Stimulated activated CD8-positive, alpha-beta memory T cell treated with anti-CD3 and anti-CD28 coated beads, Interleukin-7, amount 100 ng/mL, for 4 hours (primary cell): Measurements from ENCODE around the gene PLEKHJ1.
"Not testable (repeated sequence)": the region's sequence is repeated elsewhere in the genome, so short reads cannot be mapped to it uniquely, and the experiment has no call there.

Source experiments
- DNase-seq, 2 donors: peaks; one replicate each; pipeline ENCODE4 v3.0.0-alpha.2; 2020; ENCODE audit warnings: low read depth in 2 of 2

Gene PLEKHJ1

DNA sequence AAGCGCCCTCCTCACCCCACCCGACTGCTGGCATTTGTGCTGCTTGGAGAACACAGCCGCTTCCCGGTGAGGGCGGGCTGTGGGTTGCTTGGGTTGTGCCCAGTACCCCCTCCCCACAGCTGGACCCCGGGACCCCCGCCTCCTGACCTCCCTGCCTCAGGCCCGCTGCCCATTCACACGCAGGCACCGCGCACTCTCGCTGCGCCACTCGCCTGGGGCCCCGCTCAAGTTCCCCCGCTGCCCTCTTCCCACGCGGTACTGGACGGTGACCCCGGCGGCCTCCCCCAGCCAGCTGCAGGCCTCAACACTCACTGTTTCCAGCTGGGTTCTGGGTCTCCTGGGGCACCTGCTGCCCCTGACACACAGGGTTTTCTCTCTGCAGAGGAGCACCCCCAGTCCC, 16.4 kb downstream of the PLEKHJ1 start:
- DNase-seq = no peak

DNA sequence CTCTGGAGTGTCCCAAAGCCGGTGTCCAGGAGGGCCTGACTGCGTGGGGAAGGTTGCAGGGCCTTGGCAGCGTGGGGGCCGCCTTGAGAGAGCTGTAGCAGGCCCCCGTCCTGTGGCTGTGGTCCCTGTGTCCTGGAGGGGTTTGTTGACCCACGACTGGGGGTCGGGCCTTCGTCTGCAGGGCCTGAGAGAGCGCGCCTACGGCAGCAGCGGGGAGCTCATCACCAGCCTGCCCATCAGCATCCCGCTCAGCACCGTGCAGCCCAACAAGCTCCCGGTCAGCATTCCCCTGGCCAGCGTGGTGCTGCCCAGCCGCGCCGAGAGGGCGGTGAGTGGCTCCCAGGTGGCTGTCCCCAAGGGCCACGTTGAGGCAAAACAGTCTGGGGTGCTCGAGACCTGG, 18.5 kb downstream of the PLEKHJ1 start:
- DNase-seq = no peak

DNA sequence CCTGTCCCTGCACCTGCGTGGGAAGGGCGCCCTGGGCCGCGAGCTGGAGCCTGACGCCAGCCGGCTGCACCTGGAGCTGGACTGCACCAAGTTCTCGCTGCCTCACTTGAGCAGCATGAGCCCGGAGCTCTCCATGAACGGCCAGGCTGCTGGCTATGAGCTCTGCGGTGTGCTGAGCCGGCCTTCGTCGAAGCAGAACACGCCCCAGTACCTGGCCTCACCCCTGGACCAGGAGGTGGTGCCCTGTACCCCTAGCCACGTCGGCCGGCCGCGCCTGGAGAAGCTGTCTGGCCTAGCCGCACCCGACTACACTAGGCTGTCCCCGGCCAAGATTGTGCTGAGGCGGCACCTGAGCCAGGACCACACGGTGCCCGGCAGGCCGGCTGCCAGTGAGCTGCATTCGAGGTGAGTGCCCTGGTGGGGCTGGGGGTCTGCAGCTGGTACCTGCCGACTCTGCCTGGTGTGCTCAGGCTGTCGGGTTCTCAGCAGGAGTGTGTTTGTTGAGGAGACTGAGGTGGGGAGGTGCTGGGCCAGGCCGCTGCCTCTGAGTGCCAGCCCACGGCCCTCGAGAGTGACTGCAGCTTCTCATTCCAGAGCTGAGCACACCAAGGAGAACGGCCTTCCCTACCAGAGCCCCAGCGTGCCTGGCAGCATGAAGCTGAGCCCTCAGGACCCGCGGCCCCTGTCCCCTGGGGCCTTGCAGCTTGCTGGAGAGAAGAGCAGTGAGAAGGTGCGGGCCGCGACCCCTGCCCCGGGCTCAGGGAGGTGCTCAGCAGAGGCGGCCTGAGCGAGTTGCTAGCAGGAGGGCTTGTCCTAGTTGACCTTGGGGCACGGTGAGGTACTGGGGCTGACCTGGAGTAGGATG, 19.5 kb downstream of the PLEKHJ1 start:
- DNase-seq = no peak

DNA sequence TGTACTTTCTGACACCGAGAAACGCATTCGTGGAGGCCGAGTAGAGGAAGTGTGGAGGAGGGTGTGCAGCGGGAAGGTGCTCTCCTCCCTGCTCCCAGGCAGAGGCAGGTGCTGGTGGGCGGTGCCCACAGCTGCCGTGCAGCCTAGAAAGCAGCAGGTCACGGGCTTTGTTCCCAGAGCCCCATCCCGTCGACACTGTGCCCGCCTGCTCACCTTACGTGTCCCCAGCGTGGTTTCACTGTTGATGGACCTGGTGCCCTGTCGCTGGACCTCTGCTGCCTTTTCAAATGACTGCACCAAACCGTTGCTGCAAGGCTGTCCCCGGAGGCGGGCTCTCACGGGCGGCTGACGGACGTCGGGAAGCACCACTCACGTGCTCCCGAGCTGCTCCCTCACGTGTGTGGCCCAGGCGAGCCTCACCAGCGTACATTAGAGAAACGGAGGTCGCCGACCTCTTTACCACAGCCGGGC, 20.8 kb downstream of the PLEKHJ1 start:
- no peak for DNase-seq

DNA sequence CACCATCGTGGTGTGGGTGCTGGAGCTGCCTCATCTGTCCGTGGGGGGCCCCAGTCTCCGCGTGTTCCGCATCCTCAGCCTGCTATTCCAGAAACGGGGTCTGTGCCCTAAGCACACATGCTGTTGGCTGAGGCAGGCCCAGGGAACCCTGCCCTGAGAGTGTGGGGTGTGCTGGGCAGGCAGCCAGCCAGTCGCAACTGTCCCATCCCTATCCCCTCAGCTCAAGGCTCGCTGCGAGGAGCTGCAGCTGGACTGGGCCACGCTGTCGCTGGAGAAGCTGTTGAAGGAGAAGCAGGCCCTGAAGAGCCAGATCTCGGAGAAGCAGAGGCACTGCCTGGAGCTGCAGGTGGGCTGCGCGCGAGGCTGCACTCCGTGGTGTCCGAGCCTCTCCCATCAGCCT, 21.9 kb downstream of the PLEKHJ1 start:
- DNase-seq = no peak

DNA sequence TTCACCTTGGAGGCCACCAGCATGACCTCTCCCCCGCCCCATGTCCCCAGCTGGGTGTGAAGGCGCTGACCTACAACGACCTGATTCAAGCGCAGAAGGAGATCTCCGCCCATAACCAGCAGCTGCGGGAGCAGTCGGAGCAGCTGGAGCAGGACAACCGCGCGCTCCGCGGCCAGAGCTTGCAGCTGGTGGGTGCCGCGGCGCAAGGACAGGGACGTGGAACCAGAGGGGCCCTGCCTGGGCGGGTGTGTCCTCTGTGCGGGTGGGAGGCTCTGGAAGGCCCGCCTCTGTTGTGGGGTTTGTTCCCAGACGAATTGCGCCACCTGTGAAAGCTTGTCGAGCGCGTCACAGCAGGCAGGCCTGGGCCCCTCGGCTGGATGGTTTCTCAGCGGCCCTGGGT, 22.3 kb downstream of the PLEKHJ1 start:
- no peak for DNase-seq

DNA sequence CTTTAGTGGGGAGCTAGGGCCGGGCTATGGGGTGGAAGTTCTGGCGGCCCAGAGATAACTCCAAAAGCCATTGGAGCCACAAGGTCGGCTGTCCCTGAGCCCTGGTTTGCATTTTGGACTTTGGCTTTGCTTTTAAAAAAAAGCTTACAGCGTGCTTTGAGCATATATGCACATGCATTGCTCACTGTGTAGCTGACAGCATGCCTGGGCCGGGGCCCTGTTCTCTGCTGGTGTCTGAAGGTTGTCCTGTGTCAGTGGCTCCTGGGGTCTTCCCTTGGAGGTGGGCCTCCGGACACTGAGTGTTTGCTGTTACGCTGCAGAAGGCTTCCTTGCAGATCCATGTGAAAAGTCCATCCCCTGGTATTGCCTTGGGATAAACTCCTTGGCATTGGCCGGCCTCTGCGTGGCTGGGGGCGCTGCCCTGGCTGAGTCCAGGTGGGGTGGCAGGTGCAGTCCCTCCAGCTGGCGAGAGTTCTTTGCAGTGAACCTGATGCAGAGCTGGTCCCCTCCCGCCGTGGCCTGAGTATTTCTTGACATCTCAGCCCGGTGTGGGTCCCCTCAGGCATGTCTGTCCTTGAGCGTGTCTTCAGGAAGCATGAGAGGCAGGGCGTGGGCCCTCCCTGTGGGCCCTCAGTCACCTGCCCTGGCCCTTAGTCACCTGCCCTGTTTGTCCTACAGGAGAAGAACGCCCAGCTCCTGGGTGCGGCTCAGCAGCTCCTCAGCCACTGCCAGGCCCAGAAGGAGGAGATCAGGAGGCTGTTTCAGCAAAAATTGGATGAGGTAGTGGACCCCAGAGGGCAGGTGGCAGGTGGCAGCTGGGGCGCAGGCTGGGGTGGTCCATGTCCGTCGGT, 23.0 kb downstream of the PLEKHJ1 start:
- DNase-seq = no peak

DNA sequence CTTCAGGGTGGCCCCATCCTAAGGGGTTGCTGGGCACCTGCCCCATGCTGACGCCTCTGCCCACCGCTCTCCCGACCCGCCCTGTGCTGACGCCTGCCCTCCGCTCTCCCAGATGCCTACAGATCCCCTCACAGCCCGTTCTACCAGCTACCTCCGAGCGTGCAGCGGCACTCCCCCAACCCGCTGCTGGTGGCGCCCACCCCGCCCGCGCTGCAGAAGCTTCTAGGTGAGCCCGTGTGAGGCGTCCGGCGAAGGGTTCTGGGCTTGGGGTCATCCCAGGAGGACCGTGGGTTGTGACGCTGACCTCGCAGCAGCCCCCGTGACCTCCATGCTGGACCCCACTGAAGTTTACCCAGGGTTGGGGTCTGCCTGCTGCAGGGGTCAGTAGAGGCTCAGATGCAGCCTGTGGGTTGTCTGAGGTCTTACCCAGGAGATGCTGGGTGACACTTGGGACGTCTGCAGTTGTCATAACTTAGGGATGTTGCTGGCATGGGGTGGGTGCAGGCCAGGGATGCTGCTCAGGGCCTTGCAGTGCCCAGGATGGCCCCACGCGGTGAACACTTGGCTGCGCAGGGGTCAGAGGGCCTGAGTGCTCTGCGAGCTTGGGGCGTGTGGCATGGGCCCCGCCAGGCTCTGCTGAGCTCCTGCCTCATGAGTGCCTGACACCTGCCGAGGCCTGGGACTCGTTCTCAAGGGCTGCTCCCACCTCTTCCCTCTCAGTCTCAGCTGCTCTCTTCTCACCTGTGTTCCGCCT, 25.0 kb downstream of the PLEKHJ1 start:
- no peak for DNase-seq

DNA sequence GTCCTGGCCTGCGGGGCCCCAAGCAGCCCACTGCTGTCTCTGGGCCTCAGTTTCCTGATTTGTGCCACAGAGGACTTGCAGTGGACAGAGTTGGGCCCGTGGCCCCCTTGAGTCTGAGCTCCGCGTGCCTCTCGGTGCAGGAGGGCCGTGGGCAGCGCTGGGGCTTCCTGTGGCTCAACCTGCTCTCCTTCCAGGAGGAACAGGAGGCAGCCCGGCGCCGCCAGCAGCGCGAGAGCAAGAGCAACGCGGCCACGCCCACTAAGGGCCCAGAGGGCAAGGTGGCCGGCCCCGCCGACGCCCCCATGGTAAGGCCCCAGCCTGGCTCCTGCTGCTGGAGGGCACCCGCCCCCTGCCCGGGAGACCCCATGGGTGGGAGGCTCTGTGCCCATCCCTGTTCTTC, 25.9 kb downstream of the PLEKHJ1 start:
- no peak for DNase-seq

DNA sequence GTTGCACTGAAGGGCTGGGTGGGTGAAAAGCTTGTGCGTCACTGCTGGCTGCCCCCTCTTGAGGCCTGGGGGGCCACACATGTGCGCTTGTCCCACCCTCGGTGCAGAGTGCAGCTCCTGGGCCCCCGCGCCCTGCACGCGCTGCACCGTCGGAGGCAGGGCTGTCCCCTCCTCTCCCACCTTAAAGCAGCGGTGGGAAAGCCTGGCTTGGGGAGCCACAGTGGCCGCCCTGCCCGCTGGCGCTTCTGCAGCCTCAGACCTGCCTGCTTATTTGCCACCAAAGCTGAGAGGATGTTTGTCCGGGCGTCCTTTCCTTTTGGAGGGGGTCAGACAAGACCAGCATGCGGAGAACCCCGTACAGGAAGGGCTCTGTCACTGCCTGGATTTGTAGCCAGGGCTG, 26.7 kb downstream of the PLEKHJ1 start:
- no peak for DNase-seq

DNA sequence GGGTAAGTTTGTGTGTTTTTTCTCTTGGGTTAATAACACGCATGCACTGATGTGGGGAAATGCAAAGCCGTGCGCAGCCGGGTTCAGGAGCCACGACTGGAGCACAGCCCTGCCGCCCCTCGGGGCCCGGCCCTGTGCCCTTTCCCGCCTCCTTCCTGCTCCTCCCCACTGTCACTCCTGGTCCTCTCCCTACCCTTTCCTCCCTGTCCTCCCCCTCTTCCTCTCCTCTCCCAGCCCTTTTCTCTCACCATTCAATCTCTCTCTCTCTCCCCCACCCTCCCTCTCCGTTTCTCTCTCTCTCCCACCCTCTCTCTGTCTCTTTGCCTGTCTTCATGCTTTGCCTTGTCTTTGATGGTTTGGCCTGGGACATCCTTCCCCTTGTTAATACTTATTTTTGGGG, 27.2 kb downstream of the PLEKHJ1 start:
- no peak for DNase-seq

DNA sequence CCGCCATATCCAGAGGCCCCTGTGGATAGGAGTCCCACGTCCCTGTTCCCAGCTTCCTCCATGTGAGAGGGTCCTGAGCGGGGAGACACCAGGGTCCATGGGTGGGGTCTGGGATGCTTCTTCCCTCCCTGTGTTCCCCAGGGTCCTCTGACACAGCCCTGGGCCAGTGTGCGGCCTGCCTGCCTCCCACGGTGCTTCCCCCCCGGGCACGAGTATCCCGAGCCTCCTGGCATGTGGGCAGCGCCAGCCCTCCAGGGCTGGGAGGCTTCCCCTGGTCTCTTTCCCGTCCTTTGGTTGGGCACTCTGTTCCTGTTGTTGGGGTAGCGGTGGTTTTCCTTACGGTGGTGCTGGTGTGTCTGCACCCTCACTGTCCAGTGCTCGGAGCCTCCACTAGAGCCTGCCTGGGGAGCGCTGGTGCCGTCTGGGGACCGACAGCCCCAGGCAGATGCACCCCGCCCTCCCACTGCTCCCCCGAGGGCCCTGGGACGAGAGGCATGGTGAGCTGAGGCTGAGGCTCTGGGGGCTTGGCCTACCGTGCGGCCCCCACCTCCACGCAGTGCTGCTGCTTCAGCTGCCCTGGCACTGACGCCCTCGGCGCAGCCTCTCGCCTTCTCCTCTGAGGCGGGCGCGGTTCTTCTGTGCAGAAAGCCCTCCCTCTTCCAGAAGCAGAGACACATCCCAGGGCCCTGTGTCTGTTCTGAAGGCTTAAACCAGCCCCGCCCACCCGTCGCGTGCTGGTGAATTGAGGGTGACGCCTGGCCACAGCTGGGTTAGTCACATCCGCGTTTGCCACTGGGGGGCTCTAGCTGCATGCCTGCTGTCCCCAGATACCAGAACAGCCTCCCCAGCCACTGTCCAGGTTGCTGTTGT, 27.9 kb downstream of the PLEKHJ1 start:
- DNase-seq = peak; percentile 5 to 39

DNA sequence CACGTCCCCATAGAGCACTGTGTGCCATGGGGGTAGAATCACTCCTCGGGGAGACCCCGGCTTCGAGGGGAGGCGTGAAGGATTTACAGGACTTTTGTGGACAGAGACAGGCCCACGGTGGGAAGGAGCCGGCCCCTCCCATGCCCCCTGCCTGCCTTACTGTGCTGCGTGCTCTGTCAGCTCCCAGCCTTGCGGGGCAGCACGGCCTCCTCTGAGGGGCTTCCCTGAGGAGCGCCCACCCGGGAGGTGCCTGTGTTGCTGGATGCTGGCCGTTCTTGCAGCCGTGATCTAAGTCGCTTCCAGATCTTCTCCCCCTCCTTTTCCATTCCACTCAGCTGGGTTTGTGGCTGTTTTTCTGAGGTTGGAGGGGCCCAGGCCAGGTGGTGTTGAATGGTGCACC, 29.1 kb downstream of the PLEKHJ1 start:
- DNase-seq = no peak

DNA sequence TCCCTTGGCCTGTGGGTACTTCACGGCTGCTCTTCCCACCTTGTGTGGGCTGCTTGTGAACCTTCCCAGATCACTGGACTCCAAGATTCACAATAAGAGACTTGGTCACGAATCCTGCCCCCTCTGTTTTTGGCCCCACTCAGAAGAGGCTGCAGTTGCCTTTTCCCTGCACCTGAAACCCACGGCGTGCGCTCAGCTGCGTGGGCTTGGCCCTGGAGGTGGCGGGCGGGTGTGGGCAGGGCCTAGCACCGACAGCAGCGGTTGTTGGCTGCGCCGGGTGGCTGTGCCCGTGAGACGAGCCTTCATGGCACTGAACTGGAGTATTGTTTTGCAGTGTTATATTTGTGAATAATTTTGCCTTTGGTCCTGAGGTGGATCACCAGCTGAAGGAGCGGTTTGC, 33.8 kb downstream of the PLEKHJ1 start:
- no peak for DNase-seq

DNA sequence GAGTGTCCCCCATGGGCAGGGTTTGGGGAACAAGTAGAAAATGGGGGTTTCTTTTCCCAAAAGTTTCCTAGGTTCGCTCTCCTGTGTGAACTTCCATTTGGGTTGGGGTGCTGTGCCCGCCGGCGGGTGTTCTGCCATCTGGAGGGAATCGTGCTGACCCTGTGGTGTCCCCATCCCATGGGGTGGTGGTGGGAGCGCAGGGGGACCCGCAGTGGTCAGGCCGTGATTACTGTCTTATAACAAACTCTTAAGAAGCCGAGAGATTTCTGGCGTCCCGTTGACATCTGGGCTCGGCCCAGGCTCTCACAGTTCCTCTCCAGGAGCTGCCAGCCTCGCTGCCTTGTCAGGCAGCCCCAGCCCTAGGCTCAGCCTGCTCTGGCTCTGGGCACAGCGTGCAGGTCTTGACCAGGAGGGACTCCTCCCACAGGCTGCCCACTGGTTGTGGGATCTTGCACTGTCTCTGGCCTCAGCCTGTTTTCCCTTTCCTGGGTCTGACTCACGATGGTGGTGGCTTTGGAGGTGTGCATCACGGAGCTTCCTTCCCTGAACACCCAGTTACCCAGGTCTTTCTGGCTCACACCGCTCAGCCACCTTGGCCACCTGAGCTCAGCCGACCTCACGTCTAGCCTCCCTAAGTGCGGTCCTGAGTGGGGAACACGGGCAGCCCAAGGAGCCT, 34.5 kb downstream of the PLEKHJ1 start:
- no peak for DNase-seq

DNA sequence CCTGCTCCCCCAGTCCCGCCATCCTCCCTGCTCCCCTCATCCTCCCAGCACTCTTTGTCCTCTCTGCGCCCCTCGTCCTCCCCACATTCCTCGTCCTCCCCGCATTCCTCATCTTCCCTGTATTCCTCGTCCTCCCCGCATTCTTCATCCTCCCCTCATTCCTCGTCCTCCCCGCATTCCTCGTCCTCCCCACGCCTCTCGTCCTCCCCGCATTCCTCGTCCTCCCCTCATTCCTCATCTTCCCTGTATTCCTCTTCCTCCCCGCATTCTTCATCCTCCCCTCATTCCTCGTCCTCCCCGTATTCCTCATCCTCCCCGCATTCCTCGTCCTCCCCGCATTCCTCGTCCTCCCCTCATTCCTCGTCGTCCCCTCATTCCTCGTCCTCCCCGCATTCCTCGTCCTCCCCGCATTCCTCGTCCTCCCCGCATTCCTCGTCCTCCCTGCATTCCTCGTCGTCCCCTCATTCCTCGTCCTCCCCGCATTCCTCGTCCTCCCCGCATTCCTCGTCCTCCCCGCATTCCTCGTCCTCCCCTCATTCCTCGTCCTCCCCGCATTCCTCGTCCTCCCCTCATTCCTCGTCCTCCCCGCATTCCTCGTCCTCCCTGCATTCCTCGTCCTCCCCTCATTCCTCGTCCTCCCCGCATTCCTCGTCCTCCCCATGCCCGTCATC, 35.4 kb downstream of the PLEKHJ1 start:
- DNase-seq = not testable (repeated sequence)

DNA sequence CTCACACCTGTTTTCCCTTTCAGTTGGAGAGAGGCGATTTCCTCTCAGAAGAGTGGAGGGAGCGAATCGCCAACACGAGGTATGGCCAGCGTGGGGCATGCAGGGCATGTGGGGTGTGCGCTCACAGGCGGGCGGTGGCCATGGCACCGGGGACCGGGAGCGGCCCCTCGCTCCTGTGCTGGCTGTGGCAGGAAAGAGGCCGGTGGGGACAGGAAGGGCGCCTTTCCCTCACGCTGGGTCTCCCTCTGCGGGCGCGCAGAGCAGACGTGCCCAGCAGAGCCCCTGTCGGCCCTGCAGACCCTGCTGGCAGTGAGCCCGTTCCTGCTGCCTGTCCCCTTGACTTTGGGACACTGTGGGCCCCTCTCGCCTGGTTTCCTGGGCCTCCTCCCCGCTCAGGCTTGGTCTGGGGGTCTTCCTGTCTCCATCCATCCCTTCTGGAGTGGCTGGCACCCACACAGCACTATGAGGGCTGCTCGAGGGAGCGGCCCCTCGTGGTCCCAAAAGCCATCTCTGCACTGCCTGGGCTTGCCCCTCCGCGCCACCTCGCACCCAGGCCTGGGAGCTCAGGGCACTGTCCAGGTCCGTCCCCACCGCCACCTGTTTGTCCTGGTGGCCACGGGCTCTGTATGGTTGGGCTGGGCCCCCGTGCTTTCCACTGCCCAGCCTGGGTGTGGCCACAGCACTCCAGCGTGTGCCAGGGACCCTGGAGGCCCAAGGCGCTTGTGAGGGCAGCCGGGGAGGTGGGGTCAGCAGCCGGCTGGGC, 36.1 kb downstream of the PLEKHJ1 start:
- no peak for DNase-seq

DNA sequence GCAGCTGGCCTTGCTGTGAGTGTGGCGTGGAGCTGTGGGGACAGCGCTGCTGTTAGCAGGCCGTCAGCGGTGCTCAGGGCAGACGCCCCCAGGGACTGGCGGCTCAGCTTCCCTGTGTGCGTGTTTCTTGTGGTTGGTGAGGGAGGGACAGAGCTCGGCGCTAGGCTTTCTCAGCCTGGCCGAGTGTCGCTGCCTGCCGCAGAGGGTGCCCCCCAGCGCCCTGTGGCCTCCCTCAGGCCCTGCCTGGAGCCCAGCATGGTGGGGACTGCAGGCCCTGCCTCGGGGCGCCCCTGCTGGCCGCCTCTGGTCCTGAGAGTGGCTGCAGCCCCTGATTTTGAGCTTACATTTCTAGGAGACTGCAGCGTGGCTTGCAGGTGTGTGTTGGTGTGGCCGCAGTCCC, 36.9 kb downstream of the PLEKHJ1 start:
- no peak for DNase-seq

DNA sequence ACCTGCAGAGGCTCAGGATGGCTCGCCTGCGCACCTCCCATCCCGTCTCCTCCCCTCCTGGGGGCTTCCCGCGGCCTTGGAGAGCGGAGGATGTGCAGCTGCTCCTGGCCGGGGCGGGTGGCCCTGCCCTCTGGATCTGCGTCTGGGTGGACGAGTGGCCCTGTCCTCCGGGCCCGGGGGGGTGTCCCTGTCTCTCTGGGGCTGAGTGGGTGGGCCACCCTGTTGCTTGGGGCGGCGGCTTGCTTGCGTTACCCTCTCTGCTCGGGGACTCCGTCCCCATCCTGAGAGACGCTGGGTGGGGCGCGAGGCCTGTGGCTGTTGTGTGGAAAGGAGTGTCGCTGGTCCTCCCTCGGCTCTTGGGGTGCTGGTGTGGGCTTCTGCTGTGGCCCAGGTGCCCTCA, 37.8 kb downstream of the PLEKHJ1 start:
- no peak for DNase-seq
